Upper lobe of left lung (tissue), 6 donors: ENCODE results near the gene MRS2. TPM values are rescaled to one million over a fixed set of nuclear protein-coding genes. Genes with fewer than 3 reads are reported as not detected.

Experiments
- ATAC-seq, 2 donors: fragments of 200-7000 bp; cut with Tn5 transposase; one replicate each; pipeline ENCODE4 v1.9.1; 2022; ENCODE audit warnings: mild to moderate bottlenecking in 2 of 2, moderate library complexity in 2 of 2; ENCODE audit not compliant: low FRiP score in 2 of 2
- DNase-seq, 2 donors: peaks; one replicate each; pipeline ENCODE4 v3.0.0-alpha.2; 2019 to 2020
- H3K27ac ChIP-seq, 4 donors: fragments of 200-600 bp; sonication (generic); one replicate each; pipeline ENCODE4 v1.5.1; 2016 to 2019
- H3K27me3 ChIP-seq, 4 donors: fragments of 200-600 bp; sonication (generic); one replicate each; pipeline ENCODE4 v1.5.1; 2017 to 2019
- H3K36me3 ChIP-seq, 4 donors: fragments of 200-600 bp; sonication (generic); one replicate each; pipeline ENCODE4 v1.5.1; 2016 to 2019
- H3K4me1 ChIP-seq, 4 donors: fragments of 200-600 bp; sonication (generic); one replicate each; pipeline ENCODE4 v1.5.1; 2018 to 2019
- H3K4me3 ChIP-seq, 4 donors: fragments of 200-600 bp; sonication (generic); one replicate each; pipeline ENCODE4 v1.5.1; 2017 to 2019; ENCODE audit warnings: mild to moderate bottlenecking in 2 of 4, moderate library complexity in 1 of 4
- H3K9me3 ChIP-seq, 4 donors: fragments of 200-600 bp; sonication (generic); one replicate each; pipeline ENCODE4 v1.5.1; 2018 to 2019
- EP300 ChIP-seq, 4 donors: sonication (generic); formaldehyde crosslinking; IDR thresholded peaks; one replicate each; pipeline ENCODE4 v1.5.1; 2017; ENCODE audit warnings: antibody characterized with exemption in 4 of 4, control low read depth in 2 of 4
- POLR2A ChIP-seq, 4 donors: fragments of 450-650 bp; IDR thresholded peaks; one replicate each; pipeline ENCODE4 v1.5.1; 2016 to 2017; ENCODE audit warnings: antibody characterized with exemption in 4 of 4, mild to moderate bottlenecking in 2 of 4
- POLR2AphosphoS5 ChIP-seq, 2 donors: sonication (generic); formaldehyde crosslinking; IDR thresholded peaks; one replicate each; pipeline ENCODE4 v1.5.1; 2017; ENCODE audit warnings: antibody characterized with exemption in 2 of 2
- WGBS, 2 donors: methylation state at CpG; one replicate each; pipeline ENCODE4 v1.1.5; 2017 to 2018; 5-methylcytosine and 5-hydroxymethylcytosine counted together
- total RNA-seq, 6 donors: library from RNA; depleted of rRNA in 4 of 6; stranded (reverse); fragments of >200 nt in 4 of 6; gene quantifications; one replicate each; pipeline versions ENCODE4 v1.1.0 to v1.2.1, GENCODE V29; 2016 to 2021
- TF ChIP-seq, protein P1 (sequence below), 6 experiments: fragments of 450-650 bp in 4 of 6; fragments of 200-600 bp in 2 of 6; sonication (generic) in 2 of 6; IDR thresholded peaks; one replicate each; pipeline ENCODE4 v1.5.1; 2016 to 2019; ENCODE audit warnings: antibody characterized with exemption in 6 of 6
- donor health status: DM: no; HTN: no; CAD: no; lungs with moderate emphysema.
- donor health status: DM: no; HTN: yes; CAD: no; lungs with severe emphysema.

The MRS2 gene
- total RNA-seq, 6 donors from 2014 or later: 20.8 to 40.8 (median 27.4) TPM

DNA sequence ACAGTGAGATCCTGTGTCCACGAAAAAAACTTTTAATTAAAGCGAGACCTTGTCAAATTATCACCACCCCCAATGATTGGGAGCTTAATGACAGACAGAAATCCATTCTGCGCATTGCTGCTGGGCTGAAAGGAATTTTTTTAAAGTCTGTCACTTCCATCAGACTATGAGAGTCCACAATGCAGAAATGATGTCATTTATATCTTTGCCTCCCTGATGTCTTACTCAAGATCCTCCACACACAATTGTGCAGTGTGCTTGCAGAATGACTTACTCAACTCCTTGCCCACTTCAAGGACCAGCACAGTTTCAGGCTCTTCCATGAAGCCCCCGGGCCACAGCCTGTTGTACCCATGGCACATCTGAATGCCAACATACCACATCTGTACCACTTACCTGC, 45.7 kb downstream of the MRS2 start:
- Histone ChIP-seq H3K27ac (no peak overlapping the region), H3K4me3 (no peak overlapping the region), H3K36me3 (no peaks in the 10 kb centered on the region), H3K9me3 (no peaks in the 10 kb centered on the region), H3K27me3 (no peaks in the 10 kb centered on the region), H3K4me1 (no peaks in the 10 kb centered on the region)
- WGBS, 2 donors: 68 to 76% methylated on average over 4 of the region's 4 CpGs
- TF ChIP-seq POLR2AphosphoS5 (IDR thresholded peaks at IDR 0.05) (no peak), EP300 (IDR thresholded peaks at IDR 0.05) (no peak), POLR2A (IDR thresholded peaks at IDR 0.05) (no peak)
- TF ChIP-seq, protein P1, sequence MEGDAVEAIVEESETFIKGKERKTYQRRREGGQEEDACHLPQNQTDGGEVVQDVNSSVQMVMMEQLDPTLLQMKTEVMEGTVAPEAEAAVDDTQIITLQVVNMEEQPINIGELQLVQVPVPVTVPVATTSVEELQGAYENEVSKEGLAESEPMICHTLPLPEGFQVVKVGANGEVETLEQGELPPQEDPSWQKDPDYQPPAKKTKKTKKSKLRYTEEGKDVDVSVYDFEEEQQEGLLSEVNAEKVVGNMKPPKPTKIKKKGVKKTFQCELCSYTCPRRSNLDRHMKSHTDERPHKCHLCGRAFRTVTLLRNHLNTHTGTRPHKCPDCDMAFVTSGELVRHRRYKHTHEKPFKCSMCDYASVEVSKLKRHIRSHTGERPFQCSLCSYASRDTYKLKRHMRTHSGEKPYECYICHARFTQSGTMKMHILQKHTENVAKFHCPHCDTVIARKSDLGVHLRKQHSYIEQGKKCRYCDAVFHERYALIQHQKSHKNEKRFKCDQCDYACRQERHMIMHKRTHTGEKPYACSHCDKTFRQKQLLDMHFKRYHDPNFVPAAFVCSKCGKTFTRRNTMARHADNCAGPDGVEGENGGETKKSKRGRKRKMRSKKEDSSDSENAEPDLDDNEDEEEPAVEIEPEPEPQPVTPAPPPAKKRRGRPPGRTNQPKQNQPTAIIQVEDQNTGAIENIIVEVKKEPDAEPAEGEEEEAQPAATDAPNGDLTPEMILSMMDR (IDR thresholded peaks at IDR 0.05): no peak
- no peak for DNase-seq
- no peak for ATAC-seq

DNA sequence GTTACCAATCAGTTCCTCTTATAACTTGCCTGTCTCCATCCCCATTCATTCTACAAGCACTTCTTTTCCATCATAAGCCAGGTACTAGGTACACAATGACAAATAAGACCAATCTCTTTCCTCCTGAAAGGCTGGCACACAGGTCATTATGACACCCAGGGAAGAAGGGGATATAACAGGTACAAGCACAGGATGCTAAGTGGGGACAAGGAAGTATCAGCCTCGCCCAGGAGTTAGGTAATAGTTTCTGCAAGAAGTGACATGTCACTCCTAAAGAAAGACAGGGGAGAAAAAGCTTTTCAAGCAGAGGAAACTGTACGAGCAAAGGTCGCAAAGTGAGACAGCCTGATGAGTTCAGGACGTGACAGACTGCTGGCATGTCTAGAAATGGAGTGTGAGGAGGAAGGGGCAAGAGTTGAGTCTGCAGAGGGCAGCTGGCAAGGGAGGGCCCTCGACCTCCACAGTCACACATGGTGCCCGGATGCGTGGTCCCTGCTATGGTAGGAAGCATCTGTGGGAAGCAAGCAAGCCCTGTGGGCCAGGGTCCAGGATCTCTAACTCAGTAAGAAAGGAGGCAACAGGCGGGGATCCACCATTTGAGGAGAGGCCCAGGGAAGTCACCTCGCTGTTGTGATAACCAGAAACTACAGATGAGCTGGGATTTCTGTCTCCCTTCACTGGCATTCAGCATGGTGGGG, 46.2 kb downstream of the MRS2 start:
- DNase-seq: no peak
- no peak for TF ChIP-seq EP300 (IDR thresholded peaks at IDR 0.05)
- no peak for TF ChIP-seq POLR2AphosphoS5 (IDR thresholded peaks at IDR 0.05)
- TF ChIP-seq POLR2A (IDR thresholded peaks at IDR 0.05): no peak
- TF ChIP-seq, protein P1 (IDR thresholded peaks at IDR 0.05): no peak
- no peak for ATAC-seq
- no peaks in the 10 kb centered on the region for H3K9me3 ChIP-seq
- H3K36me3 ChIP-seq: no peaks in the 10 kb centered on the region
- H3K4me3 ChIP-seq: no peak overlapping the region
- WGBS, 2 donors: 63 to 70% methylated on average over 9 of the region's 9 CpGs
- no peaks in the 10 kb centered on the region for H3K27me3 ChIP-seq
- H3K4me1 ChIP-seq: no peaks in the 10 kb centered on the region
- peak overlapping the region in 1 of 4 donors; percentile 61 for H3K27ac ChIP-seq

DNA sequence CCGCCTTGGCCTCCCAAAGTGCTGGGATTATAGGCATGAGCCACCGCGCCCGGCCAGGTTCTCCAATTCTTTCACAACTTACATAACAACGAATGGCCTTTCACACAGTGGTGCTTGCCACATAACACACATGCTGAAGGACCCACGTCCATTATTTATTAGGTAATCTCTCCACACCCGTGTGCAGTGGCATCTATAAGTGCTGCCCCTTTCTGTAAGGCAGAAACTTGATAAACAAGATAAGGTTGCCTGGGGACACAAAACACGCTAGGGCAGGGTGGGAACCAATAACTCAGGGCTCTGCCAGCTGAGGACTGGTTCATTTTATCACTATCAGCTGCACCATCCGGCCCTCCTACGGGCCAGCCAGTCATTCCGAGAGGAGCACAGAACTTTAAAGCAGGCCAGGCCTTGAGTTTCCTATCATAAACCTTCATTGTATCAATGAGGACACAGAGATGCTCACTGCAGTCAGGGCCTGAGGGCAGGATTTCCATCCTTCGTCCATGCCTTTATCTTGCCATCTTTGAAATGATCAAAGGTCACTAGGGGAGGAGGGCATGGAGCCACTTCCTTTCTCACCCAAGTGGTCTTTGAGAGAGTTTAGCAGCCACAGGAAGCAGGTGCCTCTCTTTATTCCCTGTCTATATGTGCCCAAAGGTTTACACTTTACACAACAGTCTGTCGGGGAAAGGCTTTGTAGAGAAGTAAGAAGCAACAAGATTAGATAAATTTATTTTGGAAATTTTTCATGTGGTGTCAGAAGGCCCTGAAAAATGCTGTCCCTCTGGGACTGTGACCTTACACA, 49.0 kb downstream of the MRS2 start:
- ATAC-seq: peak; percentile 39 to 76
- H3K36me3 ChIP-seq: no peaks in the 10 kb centered on the region
- H3K9me3 ChIP-seq: no peaks in the 10 kb centered on the region
- WGBS, 2 donors: 69% methylated on average over 13 of the region's 13 CpGs
- TF ChIP-seq, protein P1 (IDR thresholded peaks at IDR 0.05): no peak
- TF ChIP-seq POLR2A (IDR thresholded peaks at IDR 0.05) (no peak), EP300 (IDR thresholded peaks at IDR 0.05) (peak in 1 of 4 donors; percentile 68), POLR2AphosphoS5 (IDR thresholded peaks at IDR 0.05) (peak in 1 of 2 donors; percentile 36)
- H3K27me3 ChIP-seq: no peaks in the 10 kb centered on the region
- DNase-seq: peak in 1 of 2 donors; percentile 79
- H3K4me1 ChIP-seq: no peaks in the 10 kb centered on the region
- H3K27ac ChIP-seq: peak overlapping the region in 3 of 4 donors; percentile 9 to 64 (median 46)
- H3K4me3 ChIP-seq: no peak overlapping the region

DNA sequence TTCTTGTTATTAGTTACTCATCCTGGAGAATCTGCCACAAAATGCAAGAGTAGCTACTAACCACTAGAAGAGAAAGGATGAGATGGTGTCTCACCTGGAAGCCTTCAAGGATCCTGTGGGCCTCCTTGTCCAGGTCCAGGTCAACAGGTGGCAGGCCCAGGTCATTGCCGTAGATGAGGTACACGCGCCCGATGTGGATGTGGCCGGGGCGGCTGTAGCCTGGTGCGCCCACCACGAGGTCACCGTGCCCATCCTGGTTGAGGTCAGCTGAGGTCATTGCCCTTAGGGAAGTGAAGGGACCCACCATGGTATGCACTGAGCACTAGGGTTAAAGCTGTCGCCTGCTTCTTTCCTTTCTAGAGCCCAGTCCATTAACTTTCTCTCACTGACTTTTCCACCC, 51.2 kb downstream of the MRS2 start:
- DNase-seq (peak in 1 of 2 donors; percentile 67), ATAC-seq (no peak)
- WGBS, 2 donors: 93 to 98% methylated on average over 10 of the region's 10 CpGs

More for the DNA sequence above, 51.2 kb downstream of the MRS2 start:
- Histone ChIP-seq H3K27me3 (no peaks in the 10 kb centered on the region), H3K9me3 (no peaks in the 10 kb centered on the region), H3K4me1 (no peaks in the 10 kb centered on the region), H3K4me3 (no peak overlapping the region), H3K27ac (no peak overlapping the region), H3K36me3 (no peaks in the 10 kb centered on the region)
- TF ChIP-seq, protein P1 (IDR thresholded peaks at IDR 0.05): no peak
- TF ChIP-seq POLR2A (IDR thresholded peaks at IDR 0.05): no peak
- TF ChIP-seq POLR2AphosphoS5 (IDR thresholded peaks at IDR 0.05): no peak
- no peak for TF ChIP-seq EP300 (IDR thresholded peaks at IDR 0.05)
